GM18517 (cell line): ENCODE measurements around the gene NT5C3A.
A peak's percentile ranks its signal among the peaks of the same experiment; 100 is the strongest.
"Not testable (repeated sequence)": the region's sequence is repeated elsewhere in the genome, so short reads cannot be mapped to it uniquely, and the experiment has no call there.

Experiments
- ATAC-seq: cut with Tn5 transposase; IDR thresholded peaks from one replicate; pipeline ENCODE4 v1.9.1; 2021; ENCODE audit warnings: mild to moderate bottlenecking, moderate library complexity; ENCODE audit not compliant: unreplicated experiment

NT5C3A gene

DNA sequence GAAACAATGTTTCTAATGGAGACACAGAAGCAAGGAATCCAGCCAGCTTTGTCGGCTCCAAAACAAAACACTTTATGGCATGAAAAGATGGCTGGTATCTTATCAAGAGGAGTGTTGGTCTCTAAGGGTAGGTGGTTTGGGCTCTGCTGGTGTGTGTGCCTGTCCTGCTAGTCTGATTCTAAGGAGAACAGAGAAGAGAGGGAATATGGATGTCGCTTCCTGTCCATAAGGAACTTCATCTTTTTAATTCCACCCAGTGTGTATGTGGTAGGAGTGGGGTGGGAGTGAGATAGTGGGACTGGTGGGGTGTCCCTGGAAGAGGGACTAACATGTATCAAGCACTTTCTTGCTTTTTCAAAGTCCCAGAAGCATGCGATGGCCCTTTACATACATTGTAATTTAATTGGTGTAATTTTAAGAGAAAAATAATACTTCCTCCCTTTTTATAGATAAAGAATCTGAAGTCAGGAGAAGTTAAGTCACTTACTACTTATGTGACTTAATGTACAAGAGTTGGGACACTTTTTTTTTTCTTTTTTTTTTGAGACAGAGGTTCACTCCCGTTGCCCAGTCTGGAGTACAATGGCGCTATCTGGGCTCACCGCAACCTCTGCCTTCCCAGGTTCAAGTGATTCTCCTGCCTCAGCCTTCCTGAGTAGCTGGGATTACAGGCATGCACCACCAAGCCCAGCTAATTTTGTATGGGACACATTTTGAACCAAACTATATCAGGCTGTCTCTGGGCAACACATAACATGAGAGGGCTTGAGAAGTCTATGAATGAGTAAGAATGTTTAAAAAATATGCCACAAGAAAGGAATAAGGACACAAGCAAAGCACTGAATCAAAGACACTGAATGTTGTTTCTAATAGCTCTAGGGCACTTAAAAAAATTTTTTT is 18.8 kb downstream of the NT5C3A start:
- no peak for ATAC-seq

DNA sequence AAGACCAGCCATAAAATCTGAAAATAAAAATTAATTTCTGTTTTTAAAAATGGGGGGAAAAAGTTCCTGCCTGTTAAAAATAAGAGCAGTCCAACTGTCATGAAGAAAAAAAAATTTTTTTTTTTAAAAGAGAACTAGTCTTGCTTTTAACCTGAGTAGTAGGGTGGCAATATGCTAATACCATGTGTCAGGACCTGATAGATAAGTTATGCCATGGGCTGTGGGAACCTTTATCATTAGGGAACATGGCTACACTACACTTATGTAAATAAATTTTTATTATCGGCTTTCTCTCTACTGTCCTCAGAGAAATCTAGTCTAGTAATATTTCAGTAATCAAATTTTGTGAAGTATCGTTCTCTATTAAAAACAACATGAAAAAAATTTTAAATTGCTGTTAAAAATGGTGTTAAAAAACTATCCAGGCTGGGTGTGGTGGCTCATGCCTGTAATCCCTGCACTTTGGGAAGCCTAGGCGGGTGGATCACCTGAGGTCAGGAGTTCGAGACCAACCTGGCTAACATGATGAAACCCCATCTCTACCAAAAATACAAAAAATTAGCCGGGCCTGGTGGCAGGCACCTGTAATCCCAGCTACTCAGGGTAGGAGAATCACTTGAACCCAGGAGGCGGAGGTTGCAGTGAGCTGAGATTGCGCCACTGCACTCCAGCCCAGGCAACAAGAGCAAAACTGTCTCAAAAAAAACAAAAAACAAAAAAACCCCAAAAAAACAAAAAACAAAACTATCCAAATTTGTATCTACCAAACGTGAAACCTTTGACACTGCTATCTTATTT is 20.7 kb downstream of the NT5C3A start:
- no peak for ATAC-seq

DNA sequence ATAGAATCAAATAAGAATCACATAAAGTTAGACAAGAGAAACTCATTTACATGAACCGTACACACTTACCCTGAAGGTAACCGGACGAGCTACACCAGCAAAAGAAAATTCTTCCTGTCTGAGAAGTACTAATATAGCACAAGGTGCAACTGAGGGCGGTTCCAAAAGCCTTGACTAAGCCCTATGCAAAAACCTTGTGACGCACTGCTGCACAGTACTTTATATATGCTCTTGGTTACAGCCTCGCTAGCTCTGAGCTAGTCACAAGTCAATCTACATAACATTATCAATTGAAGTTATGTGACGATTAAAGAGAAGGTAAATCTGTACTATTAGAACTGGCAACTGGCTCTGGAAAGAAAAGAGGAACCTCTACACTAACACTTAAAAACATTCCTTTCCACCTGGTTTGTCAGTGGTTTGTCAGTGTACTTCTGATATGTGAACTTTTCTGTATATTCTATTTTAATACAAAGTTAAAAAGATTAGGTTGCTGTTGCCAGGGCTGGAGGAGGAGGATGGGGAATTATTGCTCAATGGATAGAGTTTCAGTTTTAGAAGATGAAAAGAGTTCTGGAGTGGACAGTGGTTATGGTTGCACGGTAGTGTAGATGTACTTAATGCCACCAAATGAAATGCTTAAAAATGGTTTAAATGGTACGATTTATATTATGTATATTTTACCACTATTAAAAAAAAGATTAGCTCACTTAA is 21.6 kb downstream of the NT5C3A start:
- ATAC-seq: peak; percentile 93

DNA sequence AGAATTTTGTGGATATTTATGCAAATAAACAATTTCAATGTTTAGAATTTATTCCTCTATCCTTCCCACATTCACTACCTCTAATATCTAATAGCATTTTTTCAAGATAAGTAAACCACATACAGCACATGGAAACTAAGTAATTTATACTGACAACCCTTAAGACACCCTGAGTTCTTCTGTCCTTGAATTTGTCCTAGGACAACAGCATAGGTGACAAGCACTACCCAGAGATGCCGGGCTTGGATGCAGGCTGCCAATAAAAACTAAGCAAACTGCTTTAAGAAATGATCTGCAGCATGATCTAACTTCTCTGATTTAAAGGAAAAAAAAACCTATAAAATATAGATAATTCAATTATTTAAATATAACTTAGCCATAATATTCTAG is 22.7 kb downstream of the NT5C3A start:
- no peak for ATAC-seq

DNA sequence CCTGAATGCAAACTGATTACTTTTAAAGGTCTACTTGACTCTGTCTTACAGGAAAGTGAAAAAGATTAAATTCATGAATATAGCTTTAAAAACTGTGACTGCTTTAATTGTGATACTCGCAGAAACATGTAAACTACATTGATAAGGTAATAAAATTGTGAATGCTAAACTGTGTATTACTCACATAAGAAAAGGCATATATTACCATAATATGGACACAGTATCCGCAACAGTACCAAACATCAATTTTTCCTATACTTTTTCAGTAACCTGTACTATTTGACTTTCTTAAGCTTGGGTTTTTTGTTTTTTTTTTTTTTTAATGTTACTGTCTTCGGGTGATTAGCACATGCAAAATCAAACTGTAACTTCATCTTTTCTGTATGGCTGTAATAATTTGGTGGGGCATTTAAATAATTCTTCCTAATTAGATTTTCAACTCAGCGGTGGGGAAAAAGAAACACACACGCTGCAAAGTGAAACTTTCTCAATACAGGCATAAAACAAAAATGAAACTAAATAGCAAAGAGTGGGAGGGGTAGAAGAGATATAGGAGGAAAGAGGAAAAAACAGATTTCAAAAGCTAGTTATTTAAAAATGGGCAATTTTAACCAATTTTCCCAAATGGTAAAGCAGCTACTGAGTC is 23.2 kb downstream of the NT5C3A start:
- ATAC-seq: peak; percentile 44

DNA sequence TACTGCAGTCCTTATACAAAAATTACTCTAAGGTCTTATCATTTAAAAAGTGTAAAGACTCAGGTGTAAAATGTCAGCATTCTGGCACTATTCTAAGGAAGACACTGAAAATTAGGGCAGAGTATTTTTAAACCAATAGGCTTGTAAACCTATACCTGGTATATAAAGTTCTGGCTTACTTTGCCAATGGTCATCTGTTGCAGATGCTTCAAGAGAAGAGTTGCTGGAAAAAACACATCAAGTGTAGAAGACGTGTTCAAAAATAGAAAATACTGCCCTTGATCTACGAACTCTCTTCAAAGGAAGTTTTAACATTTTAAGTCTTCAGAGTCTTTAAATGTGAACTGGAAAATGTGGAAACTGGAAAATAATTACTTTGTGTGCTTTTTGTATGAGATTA is 23.9 kb downstream of the NT5C3A start:
- no peak for ATAC-seq

DNA sequence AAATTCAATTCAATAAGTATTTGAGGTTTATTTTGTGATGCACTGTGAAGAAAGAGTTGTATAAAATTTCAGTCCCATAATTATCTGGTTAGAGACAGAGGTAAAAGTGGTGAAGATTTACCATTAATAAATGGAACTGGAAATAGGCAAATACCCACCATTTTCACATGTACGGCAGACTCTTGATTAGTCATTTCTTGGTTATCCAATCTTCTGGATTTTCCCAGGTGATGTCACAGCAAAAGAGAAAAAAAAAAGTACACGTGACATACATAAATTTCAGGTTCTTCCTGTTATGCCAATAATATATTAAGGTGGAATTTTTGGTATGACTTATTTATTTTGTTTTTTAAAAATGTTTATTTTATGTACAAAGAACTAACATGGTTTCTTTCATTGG is 26.8 kb downstream of the NT5C3A start:
- no peak for ATAC-seq

DNA sequence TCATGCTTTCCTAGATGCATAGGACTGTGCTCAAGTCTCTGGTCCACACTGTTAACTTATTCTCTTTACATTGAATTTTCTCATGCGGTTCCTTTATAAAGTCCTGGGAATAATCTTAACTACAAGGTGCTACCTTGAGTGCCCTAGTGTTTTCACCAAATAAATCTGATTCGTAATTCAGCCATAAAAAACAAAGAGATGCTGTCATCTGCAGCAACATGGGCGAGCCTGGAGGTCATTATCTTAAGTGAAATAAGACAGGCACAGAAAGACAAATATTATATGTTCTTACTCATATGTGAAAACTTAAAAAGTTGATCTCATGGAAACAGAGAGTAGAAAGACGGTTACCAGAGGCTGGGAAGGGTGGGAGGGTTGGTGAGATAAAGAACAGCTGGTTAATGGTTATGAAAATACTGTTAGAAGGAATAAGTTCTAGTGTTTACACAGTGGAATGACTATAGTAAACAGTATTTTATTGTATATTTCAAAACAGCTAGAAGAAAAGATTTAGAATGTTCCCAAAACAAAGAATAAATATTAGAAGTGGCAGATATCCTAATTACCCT is 38.3 kb downstream of the NT5C3A start:
- ATAC-seq: no peak

DNA sequence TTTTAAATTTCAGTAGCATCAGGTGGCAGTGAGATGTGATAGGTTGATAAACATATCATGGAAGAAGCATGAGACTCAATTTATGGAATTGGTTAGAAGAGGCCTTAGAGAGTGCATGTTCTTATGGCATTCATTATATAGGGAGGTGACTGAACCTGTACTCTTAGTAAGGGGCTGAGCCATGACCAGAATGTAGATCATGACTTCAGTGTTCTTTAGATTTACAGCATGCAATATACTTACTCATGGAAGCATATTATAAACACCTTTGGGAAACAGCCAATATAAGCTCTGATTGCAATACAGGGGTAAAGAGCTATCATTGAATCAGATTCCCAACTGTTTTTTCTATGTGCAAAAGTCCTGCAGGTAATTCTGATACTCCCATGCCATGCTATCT is 50.2 kb downstream of the NT5C3A start:
- ATAC-seq: no peak

DNA sequence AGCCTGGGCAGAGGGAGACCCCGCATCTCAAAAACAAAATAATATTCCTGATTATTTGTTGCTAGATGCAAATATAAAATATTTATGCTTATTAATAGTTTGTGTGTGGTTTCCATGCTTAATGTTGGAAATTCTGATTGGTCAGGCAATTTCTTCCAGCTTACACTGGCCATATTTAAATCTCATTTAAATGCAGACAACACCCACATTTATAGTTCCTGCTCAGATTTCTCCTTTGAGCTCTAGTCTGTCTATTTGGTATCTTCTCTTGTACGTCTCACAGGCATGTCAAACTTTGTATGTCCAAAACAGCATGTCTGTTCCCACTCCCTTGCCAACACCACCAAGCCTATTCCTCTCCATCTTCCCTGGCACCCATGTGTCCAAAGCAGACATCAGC is 52.8 kb downstream of the NT5C3A start:
- ATAC-seq: no peak

DNA sequence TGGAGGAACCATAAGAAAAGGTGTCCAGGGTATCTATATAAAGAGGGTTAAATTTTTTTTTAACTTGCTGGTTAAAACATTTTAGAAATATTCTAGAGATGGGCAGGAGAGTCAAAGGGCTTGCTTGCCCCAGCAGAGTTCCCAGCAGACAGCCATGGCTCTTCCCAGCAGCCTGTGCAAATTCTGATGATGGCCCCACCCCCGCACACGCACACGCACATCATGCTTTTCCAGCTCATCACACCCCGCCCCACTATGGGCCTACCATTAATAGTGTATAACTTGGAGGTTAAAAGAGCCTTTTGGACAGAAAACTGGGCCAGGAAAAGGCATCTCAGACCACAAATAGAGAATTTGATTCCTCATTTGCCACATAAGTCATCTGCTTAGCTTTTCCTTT is 56.9 kb downstream of the NT5C3A start:
- not testable (repeated sequence) for ATAC-seq

DNA sequence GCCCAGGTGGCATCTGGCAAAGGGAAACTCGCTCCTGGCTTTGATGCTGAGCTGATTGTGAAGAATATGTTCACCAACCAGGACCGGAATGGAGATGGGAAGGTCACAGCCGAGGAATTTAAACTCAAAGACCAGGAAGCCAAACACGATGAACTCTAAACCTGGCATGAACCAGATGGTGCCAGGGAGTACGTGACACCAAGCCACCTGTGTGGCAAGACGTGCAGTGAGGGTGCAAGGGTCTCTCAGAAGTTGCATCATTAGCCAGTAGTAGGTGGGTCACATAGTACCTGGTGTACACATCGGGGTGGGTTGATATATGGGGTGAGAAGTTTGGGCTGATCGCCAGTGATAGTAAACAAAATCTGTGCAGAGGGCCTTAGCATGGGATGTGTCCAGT is 57.4 kb downstream of the NT5C3A start:
- ATAC-seq: not testable (repeated sequence)

DNA sequence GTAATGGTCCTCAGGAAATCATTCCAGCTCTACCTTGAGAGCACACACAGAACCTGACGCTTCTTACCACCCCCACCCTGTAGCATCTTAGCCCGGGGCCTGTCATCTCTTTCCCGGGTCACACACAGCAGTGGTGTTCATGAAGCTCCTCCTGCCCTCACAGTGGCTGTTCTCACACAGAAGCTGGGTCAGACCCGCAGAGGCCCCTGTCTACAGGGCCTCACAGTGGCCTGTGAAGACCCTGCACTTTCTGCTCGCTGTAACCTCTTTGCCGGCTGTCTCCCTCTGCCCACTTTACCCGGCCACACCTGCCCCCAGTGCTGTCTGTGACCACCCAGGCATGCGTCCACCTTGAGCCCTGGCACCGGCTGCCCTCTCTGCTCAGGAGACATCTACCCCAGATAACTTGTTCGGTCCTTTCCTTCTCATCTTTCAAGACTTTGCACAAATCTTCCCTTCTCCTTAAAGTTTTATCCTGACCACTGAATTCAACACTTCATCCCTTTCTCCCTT is 58.4 kb downstream of the NT5C3A start:
- ATAC-seq: not testable (repeated sequence)

DNA sequence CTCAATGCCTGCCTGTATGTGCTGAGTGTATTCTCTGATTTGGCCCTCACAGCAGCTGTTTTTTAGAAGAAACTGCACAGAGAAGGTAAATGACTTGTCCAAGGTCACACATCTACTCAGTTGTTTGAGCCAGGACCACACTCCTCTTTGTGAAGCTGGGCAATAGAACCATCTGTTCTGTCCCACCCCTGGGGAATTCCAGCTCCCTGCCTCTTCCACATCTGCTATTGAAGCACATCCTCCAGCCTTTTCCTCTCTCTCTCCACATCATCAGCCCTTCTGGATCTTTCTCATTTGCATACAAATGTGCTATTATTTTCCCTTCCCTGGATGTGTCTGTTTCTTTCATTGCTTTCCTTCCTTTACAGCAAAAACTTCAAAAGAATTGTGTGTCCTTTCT is 59.5 kb downstream of the NT5C3A start:
- ATAC-seq: not testable (repeated sequence)

DNA sequence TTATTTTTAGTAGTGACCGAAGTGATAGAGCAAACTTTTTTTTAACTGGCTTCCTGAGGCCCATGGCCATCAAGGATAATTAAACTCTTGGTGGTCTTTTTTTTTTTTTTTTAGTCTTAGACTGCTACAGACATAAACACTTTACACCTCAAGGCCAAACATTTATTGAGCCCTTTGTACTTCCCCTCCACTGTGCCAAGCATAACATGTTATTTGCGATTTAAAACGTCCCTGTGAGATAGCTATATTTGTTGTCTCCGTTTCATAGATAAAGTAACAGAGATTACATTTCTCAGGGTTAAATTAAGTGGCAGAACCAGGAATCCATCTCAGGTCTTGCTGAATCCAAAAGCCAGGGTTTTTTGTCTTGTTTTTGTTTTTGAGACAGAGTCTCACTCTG is 63.2 kb downstream of the NT5C3A start:
- not testable (repeated sequence) for ATAC-seq

DNA sequence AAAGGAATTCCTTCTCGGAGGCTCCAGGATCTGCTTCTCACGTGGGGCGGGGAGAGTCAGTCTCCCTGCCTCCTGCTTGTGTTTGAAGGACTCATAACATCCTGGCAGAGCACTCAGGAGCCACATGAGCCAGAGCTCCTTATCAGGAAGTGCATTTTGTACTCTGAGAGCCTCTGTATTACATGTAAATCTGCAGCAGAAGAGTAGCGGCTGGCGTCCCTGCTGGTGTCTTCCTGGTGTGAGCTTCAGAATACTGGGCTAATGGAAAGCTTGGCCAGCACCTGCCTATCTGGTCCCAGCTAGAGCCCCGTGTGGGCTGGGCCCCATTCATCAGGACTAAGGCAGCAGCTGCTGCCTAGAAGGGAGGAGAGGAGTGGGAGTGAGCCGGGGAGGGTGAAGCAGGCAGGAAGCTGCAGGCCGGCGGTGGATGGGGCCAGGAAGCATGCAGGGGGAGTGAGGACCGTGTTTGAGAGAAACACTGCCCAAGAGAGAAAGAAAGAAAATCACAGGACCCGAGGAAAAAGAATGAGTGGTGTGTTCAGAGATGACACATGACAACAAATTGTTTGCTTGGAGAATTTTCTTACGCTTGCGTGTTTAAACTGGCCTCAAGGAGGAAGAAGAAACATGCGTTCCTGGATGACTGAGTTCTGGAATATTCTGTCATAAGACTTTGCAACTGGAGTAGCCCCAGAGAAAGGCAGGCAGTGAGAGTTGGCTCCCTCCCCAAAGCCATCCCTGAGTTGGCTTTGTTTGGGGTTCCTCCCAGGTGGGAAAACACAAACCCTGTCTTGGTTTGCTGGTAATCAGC is 64.0 kb downstream of the NT5C3A start:
- ATAC-seq: peak; percentile 49

DNA sequence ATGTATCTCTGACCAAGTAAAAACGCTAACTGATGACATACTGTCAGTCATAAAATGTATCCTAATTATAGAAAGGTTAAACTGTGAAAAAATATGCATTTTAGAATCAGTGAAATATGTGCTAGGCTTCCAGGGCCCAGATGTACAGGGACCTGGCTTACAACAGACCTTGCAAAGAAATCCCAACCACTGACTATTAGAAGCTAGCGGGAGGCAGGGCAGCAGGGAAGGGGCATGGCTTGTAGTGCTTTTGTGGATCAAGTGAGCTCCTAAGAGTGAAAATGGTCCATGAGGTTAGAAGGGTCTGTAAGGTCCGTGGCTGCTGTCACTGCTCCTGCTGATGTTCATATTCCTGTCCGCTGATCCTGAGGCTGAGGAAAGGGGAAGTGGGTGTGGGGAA is 64.6 kb downstream of the NT5C3A start:
- not testable (repeated sequence) for ATAC-seq

DNA sequence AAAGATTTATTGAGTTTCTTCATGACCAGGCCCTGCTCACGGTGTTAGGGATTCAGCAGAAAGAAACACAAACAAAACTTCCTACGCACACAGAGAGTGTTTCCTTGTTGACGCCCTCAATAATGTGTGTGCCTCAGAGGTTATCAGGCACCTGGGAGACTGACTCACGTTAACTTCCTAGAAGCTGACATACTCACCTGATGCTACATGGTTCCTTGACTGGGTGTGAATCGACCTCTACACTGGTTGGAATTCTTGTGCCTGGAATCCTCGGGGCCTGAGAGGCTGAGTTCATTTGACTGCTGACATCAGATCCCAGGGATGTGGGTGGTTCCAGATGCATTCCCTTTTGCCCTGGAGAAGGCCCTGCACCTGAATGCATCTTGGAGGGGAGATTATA is 69.8 kb downstream of the NT5C3A start:
- ATAC-seq: not testable (repeated sequence)

DNA sequence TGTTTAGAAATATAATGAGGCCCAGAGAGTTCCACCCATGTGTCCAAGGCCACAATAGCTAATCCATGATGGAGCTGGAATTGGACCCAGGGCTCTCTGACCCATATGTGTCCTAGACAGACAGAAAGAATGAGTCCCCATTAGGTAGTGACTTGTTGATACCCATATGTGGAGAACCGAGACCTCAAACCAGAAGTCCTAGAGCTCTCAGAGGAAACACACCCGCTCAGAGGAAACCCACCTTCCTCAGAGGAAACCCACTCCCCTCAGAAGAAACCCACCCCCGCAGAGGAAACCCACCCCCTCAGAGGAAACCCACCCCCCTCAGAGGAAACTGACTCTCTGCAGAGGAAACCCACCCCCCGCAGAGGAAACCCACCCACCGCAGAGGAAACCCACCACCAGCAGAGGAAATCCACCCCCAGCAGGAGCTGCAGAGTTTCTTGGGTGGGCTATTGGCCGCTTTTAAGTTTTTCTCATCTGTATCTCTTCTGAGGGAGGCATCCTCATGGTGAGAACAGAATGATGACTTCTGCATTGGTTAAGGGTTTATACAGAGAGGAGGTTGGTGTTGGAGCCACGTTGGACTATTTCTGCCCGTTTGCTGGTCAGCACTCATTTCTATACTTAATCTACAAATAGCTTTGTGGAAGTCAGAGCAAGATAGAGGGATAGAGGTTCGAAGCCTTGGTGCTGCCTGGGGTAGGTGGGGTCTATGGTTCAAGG is 70.4 kb downstream of the NT5C3A start:
- not testable (repeated sequence) for ATAC-seq
